Fibroblast of skin of right quadriceps (primary cell): ENCODE measurements around the gene DGKQ.
A peak's percentile ranks its signal among the peaks of the same experiment; 100 is the strongest.
"Not testable (repeated sequence)": the region's sequence is repeated elsewhere in the genome, so short reads cannot be mapped to it uniquely, and the experiment has no call there.

Experiments
- DNase-seq: peaks from one replicate; pipeline ENCODE4 v3.0.0-alpha.2; 2013

DGKQ gene

DNA sequence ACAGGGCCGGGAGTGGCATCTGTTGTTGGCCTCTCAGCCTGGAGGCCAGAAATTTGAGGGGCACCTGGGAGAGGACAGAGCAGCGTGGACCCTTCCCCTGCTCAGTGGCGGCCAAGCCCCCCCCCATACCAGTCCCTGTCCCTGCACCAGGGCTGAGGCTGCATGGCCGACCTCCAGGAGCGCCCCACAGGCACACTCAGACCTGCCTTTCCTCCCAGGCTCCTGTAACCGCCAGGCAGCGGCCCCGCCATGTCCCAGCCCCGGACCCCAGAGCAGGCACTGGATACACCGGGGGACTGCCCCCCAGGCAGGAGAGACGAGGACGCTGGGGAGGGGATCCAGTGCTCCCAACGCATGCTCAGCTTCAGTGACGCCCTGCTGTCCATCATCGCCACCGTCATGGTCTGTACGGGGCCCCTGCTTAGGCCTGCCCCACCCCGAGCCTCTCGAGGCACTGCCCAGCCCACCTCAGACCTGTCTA lies 25.8 kb downstream of the DGKQ start:
- DNase-seq, result no peak

DNA sequence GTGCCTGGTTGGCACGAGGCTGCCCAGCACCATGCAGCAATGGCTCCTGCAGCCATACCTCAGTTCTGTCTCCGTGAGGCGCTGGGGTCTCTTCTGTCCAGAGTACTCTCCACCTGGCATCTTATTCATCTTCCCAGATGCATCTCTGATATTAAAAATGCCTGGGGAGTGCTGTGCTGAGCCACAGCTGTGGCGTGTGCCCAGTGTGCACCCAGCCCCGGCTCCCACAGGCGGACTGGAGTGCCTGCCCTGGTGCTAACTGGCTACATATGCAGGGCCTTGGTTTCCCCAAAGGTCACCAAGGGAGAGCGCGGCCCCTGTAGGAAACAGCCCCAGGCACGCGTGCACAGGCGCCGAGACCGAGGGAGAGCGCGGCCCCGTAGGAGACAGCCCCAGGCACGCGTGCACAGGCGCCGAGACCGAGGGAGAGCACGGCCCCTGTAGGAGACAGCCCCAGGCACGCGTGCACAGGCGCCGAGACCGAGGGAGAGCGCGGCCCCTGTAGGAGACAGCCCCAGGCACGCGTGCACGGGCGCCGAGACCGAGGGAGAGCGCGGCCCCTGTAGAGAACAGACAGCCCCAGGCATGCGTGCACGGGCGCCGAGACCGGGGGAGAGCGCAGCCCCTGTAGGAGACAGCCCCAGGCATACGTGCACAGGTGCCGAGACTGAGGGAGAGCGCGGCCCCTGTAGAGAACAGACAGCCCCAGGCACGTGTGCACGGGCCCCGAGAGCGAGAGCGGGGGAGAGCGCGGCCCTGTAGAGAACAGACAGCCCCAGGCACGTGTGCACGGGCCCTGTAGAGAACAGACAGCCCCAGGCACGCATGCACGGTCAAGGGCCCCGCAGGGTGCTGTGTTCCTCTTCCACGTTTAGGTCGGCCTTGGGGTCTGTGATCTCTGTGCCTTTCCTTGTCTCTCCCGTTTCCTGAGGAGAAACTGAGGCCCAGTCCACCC lies 26.6 kb downstream of the DGKQ start:
- DNase-seq, result no peak

DNA sequence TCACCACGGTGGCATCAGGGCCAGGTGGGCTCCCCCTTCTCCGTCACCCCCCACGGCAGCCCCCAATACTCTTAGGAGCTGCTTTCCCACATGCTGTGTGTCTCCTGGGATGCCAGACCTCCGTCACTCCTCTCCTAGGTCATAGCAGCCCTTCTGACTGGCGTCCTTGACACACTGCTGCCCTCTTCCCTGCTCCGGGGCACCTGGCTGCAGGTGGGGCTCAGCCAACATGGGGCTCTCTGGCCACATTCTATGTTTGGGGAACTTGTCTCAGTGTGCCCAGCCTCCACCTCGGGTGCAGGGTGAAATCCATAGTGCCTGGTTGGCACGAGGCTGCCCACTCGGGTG lies 27.3 kb downstream of the DGKQ start:
- DNase-seq, result no peak

GRCh38 chr4:945274-946102 lies 27.9 kb downstream of the DGKQ start:
- DNase-seq, result no peak

DNA sequence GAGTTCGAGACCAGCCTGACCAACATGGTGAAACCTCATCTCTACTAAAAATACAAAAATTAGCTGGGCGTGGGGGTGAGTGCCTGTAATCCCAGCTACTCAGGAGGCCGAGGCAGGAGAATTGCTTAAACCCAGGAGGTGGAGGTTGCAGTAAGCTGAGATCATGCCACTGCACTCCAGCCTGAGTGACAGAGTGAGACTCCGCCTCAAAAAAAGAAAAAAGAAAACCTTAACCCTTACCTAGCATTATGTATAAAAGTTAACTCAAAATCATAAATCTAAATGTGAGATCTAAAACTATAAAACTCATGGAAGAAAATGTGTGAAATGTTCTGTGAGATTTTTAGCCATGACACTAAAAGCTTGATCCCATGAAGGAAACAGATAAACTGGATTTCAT lies 33.9 kb downstream of the DGKQ start:
- not testable (repeated sequence) for DNase-seq

GRCh38 chr4:932713-933070 lies 40.7 kb downstream of the DGKQ start:
- DNase-seq, result no peak

GRCh38 chr4:931960-932712 lies 41.2 kb downstream of the DGKQ start, which contains the start of the genes GAK and TMEM175:
Gene GAK, minus strand, starts transcription at chr4:932316. Its CDS starts 129 bp downstream, at chr4:932187.
Gene TMEM175, plus strand, starts transcription at chr4:932460. Its CDS starts 15,280 bp downstream, at chr4:947740.
- DNase-seq, result peak; percentile 93

DNA sequence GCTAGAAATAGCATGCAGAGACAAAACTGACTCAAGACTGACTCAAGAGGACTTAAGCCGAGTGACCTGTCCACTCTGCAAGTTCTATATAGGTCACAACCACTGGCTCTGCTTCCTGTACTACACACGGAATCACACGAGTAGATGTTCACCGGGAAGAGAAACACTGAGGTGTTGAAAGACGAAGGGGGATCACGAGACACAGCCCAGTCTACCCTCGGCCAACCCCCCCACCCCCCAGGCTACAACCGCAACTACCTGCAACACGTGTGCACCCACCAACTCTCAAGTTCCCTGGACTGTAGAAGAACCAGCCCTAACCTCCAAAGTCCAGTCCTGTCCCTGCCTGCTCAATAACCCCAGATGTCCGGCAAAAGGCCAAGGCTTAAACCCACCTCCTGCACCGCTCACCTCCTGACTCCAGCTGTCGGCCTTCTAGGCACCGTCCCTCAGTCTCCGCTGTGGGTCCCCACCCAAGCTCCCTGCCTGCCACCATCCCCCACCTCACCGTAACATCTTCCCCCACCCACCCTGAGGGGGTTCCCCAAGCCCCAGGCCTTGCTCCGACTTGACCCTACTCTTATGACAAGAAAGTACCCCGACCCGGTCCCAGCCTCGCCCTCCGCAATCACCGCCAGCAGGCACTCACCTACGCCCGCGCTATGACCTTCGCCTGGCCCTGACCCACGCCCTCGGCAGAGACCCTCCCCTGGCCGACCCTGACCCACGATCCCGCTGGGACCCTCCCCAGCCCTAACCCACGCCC lies 42.0 kb downstream of the DGKQ start:
- DNase-seq, result no peak

DNA sequence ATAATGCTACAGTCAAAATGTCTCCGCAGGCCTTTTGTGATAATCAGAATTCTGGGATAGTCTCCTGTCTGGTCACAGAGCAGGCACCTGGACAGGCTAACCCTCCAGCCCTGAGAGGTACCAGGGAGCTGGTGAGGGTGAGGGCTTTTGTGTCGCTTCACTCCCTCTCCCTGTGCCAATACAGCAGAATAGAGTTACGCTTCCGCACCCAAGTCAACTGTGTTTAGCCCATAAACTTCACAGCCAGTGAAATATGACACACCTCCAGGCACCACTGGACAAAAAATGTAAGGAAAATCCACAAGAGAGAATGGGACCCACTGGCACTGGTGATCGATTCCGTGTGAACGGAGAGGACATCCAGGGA lies 42.6 kb downstream of the DGKQ start:
- DNase-seq, result no peak

DNA sequence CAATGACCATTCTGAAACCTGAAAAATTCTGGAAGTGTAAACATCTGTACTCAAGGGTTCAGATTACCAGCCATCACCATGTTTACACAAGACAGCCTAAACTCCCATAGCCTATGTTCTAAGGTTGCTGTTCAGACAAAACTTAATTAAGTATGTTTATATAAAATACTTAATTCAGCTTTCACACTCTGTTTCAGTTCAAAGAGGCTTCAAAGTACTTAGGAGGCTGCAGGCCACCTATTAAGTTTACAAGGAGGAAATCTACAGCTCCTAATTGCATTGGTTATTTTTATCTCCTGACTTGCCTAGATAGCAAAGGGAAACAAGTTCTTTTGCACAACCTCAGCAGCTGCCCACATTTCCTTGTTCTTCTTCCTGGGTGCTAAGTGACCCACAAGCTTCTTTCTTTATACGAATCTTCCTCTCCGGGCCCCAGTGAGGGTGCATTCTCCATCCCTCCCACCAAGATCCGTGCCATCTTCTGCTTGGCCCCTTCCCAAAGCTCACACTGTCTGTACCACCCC lies 43.3 kb downstream of the DGKQ start:
- DNase-seq, result no peak

DNA sequence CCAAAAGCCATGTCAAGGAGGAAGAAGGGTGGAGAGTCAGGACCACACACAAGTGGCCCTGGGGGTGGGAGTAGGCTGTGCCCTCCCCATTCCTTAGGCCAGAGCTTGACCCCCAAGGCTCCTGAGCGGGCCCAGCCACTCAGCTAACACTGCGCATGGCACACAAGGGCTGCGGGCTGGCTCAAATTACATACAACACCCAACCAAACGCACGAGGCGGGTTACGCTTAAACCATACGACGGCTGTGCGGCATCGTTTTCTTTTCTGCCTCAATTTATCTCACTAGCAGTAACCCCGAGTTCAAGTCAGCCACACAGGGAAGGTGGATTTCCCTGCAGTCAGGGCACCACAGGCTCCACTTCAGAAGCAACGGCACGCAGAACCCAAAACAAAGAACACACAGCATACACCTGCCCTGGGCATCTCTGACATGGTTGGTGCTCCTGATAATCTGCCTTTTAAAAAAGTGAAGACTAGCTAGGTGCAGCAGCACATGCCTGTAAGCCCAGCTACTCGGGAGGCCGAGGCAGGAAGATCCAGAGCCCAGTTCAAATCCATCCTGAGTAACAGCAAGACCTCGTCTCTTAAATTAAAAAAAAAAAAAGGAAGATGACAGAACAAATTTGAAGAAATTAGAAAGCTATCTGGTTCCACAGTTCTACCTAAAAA lies 44.1 kb downstream of the DGKQ start:
- no peak for DNase-seq

- DNase-seq, result not testable (repeated sequence)
Observed at GRCh38 chr4:927566-927965, 45.8 kb downstream of the DGKQ start.

- DNase-seq, result no peak
Observed at GRCh38 chr4:926538-926937, 46.8 kb downstream of the DGKQ start.

GRCh38 chr4:925771-926500 lies 47.4 kb downstream of the DGKQ start:
- no peak for DNase-seq

- DNase-seq, result no peak
Observed at GRCh38 chr4:925171-925570, 48.2 kb downstream of the DGKQ start.

- peak; percentile 27 for DNase-seq
Observed at GRCh38 chr4:924107-925096, 49.0 kb downstream of the DGKQ start.

- DNase-seq, result no peak
Observed at GRCh38 chr4:921830-922331, 51.5 kb downstream of the DGKQ start.

GRCh38 chr4:919004-919680 lies 54.2 kb downstream of the DGKQ start:
- DNase-seq, result not testable (repeated sequence)
